Caco-2 (cell line): ENCODE measurements around the gene ADK. TPM values are rescaled to one million over a fixed set of nuclear protein-coding genes. Genes with fewer than 3 reads are reported as not detected.
"Not testable (repeated sequence)": the region's sequence is repeated elsewhere in the genome, so short reads cannot be mapped to it uniquely, and the experiment has no call there.

ENCODE experiments used
- BruUV-seq: library from RNA; stranded (reverse); fragments of 400-500 nt; replicated peaks from 2 replicates; lab custom pipeline; 2021; lab: Mats Ljungman, UMichigan
- CTCF ChIA-PET: fragments of 300-600 bp; sonication (Branson Sonifier 250); formaldehyde crosslinking; loops from one replicate; lab custom pipeline; 2022; ENCODE audit warnings: antibody characterized with exemption; lab: Charles Lee
- POLR2A ChIA-PET: fragments of 300-600 bp; sonication (Branson Sonifier 250); formaldehyde crosslinking; loops from one replicate; lab custom pipeline; 2022; ENCODE audit warnings: antibody characterized with exemption; lab: Charles Lee
- DNase-seq, 2 experiments: peaks; one replicate each; pipeline versions ENCODE4 v3.0.0 to v3.0.0-alpha.2; 2020 to 2022
- H3K27me3 ChIP-seq: replicated peaks from 2 replicates; pipeline ENCODE4 v1.6.0; 2011; ENCODE audit warnings: low read length; ENCODE audit not compliant: control insufficient read depth, insufficient read depth
- H3K36me3 ChIP-seq: 2 replicates; pipeline ENCODE4 v1.5.1; 2011; ENCODE audit warnings: low read length; ENCODE audit not compliant: control insufficient read depth, insufficient read depth
- H3K4me1 ChIP-seq: fragments of 250-450 bp; sonication (Bioruptor Pico); 2 replicates; pipeline ENCODE4 v1.5.1; 2020; ENCODE audit warnings: mild to moderate bottlenecking
- H3K4me3 ChIP-seq: 2 replicates; pipeline ENCODE4 v1.5.1; 2011; ENCODE audit warnings: low read depth, mild to moderate bottlenecking, control low read depth, low read length
- H3K9me3 ChIP-seq: fragments of 250-450 bp; sonication (Bioruptor Pico); 2 replicates; pipeline ENCODE4 v1.5.1; 2020; ENCODE audit warnings: mild to moderate bottlenecking, moderate library complexity
- H3K27ac Mint-ChIP-seq: one replicate; pipeline ENCODE4 v1.8.0; 2022; ENCODE audit warnings: mixed read lengths; ENCODE audit not compliant: unreplicated experiment
- H3K27me3 Mint-ChIP-seq: one replicate; pipeline ENCODE4 v1.8.0; 2022; ENCODE audit warnings: mixed read lengths; ENCODE audit not compliant: insufficient read depth, unreplicated experiment
- H3K36me3 Mint-ChIP-seq: one replicate; pipeline ENCODE4 v1.8.0; 2022; ENCODE audit warnings: mild to moderate bottlenecking, mixed read lengths; ENCODE audit not compliant: insufficient read depth, unreplicated experiment
- H3K4me1 Mint-ChIP-seq: one replicate; pipeline ENCODE4 v1.8.0; 2022; ENCODE audit warnings: low read depth, mixed read lengths; ENCODE audit not compliant: unreplicated experiment
- H3K4me3 Mint-ChIP-seq: one replicate; pipeline ENCODE4 v1.8.0; 2022; ENCODE audit warnings: mild to moderate bottlenecking, moderate library complexity, mixed read lengths; ENCODE audit not compliant: unreplicated experiment
- H3K9me3 Mint-ChIP-seq: one replicate; pipeline ENCODE4 v1.8.0; 2022; ENCODE audit warnings: mixed read lengths; ENCODE audit not compliant: unreplicated experiment
- intact Hi-C: fragments of 100-400 bp; cut with micrococcal nuclease; formaldehyde crosslinking; loops from one replicate; pipeline ENCODE4 v1.10.0; 2022; ENCODE audit not compliant: unreplicated experiment
- total RNA-seq: library from RNA; stranded (reverse); gene quantifications from 2 replicates; pipeline ENCODE4 v1.2.3, GENCODE V29; 2022
- TF ChIP-seq, protein P1 (sequence below), 2 experiments: fragments of 200-600 bp in 1 of 2; IDR thresholded peaks; 1 replicate in 1 of 2; 2 replicates in 1 of 2; pipeline versions ENCODE4 v1.5.1 to v1.8.0; 2011 to 2022; ENCODE audit warnings: antibody characterized with exemption in 1 of 2, control low read depth in 1 of 2, inconsistent platforms in 1 of 2, low read depth in 1 of 2, low read length in 1 of 2, mild to moderate bottlenecking in 1 of 2, moderate library complexity in 1 of 2; ENCODE audit not compliant: insufficient read depth in 1 of 2, severe bottlenecking in 1 of 2, unreplicated experiment in 1 of 2

ADK gene
- total RNA-seq, 1 experiment from 2014 or later = 105 TPM

GRCh38 chr10:74523199-74523598 lies 372.2 kb downstream of the ADK start:
- no peak for DNase-seq
- no peak overlapping the region for H3K27ac Mint-ChIP-seq
- CTCF ChIA-PET = no interaction called here

GRCh38 chr10:74525885-74526284 lies 374.9 kb downstream of the ADK start:
- intact Hi-C loops = no loop called here
- no peak overlapping the region for H3K4me3 ChIP-seq
- Mint-ChIP-seq H3K27me3 (no peaks in the 10 kb centered on the region), H3K9me3 (no peaks in the 10 kb centered on the region), H3K4me1 (peaks cover 7% of the 10 kb centered on the region), H3K4me3 (no peak overlapping the region), H3K27ac (no peak overlapping the region), H3K36me3 (peaks cover 23% of the 10 kb centered on the region)
- CTCF ChIA-PET = no interaction called here
- H3K27me3 ChIP-seq = no peaks in the 10 kb centered on the region
- no peaks in the 10 kb centered on the region for H3K9me3 ChIP-seq
- TF ChIP-seq, protein P1, sequence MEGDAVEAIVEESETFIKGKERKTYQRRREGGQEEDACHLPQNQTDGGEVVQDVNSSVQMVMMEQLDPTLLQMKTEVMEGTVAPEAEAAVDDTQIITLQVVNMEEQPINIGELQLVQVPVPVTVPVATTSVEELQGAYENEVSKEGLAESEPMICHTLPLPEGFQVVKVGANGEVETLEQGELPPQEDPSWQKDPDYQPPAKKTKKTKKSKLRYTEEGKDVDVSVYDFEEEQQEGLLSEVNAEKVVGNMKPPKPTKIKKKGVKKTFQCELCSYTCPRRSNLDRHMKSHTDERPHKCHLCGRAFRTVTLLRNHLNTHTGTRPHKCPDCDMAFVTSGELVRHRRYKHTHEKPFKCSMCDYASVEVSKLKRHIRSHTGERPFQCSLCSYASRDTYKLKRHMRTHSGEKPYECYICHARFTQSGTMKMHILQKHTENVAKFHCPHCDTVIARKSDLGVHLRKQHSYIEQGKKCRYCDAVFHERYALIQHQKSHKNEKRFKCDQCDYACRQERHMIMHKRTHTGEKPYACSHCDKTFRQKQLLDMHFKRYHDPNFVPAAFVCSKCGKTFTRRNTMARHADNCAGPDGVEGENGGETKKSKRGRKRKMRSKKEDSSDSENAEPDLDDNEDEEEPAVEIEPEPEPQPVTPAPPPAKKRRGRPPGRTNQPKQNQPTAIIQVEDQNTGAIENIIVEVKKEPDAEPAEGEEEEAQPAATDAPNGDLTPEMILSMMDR (IDR thresholded peaks at IDR 0.05; ENCODE audit: insufficient read depth in 1 of 2, low read depth in 1 of 2, low read length in 1 of 2, severe bottlenecking in 1 of 2, unreplicated experiment in 1 of 2) = no peak
- POLR2A ChIA-PET = no interaction called here
- no peak for DNase-seq
- H3K36me3 ChIP-seq = no peaks in the 10 kb centered on the region; the same call in 1 of the 2 replicates
- H3K4me1 ChIP-seq = no peaks in the 10 kb centered on the region
- no TSS peak for BruUV-seq

More at GRCh38 chr10:74523199-74523598, 372.2 kb downstream of the ADK start:
- Histone ChIP-seq H3K36me3 (no peaks in the 10 kb centered on the region), H3K27me3 (no peaks in the 10 kb centered on the region), H3K4me3 (no peak overlapping the region), H3K4me1 (no peaks in the 10 kb centered on the region), H3K9me3 (no peaks in the 10 kb centered on the region)
- TF ChIP-seq, protein P1 (IDR thresholded peaks at IDR 0.05; ENCODE audit: insufficient read depth in 1 of 2, low read depth in 1 of 2, low read length in 1 of 2, severe bottlenecking in 1 of 2, unreplicated experiment in 1 of 2) = no peak
- H3K4me3 Mint-ChIP-seq = no peak overlapping the region
- no peaks in the 10 kb centered on the region for H3K9me3 Mint-ChIP-seq
- peaks cover 14% of the 10 kb centered on the region for H3K36me3 Mint-ChIP-seq
- no peaks in the 10 kb centered on the region for H3K27me3 Mint-ChIP-seq
- POLR2A ChIA-PET = no interaction called here
- peaks cover 7% of the 10 kb centered on the region for H3K4me1 Mint-ChIP-seq
- no TSS peak for BruUV-seq
- intact Hi-C loops = no loop called here

DNA sequence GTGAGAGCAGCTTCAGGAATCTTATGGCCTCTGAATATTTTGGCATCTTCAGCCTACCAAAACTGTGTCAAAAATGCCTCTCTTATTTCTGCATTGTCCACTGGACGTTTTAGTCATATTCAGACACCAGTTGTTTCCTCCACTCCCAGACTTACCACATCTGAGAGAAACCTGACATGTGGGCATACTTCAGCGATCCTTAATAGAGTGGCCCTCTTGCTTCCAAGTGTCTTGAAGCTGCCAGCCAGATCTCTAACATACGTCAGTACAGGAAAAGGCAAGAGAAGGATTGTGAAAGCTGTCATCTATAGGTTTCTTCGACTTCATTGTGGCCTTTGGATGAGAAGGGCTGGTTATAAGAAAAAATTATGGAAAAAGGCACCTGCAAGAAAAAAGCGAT lies 376.6 kb downstream of the ADK start:
- POLR2A ChIA-PET, H3K9me3 ChIP-seq, H3K4me1 Mint-ChIP-seq, H3K27ac Mint-ChIP-seq, H3K4me3 Mint-ChIP-seq, H3K4me1 ChIP-seq, H3K27me3 ChIP-seq, H3K36me3 ChIP-seq, DNase-seq, intact Hi-C loops, H3K9me3 Mint-ChIP-seq, H3K27me3 Mint-ChIP-seq, BruUV-seq, H3K4me3 ChIP-seq: not testable (repeated sequence)
- CTCF ChIA-PET = interaction anchor here (0.6 kb wide), 1 partner anchor 348 kb away, joined by 3 read pairs; no protein-coding TSS in a partner anchor
- H3K36me3 Mint-ChIP-seq = peaks cover 27% of the 10 kb centered on the region

GRCh38 chr10:74529205-74529604 lies 378.2 kb downstream of the ADK start:
- Histone ChIP-seq H3K36me3 (no peaks in the 10 kb centered on the region; the same call in 1 of the 2 replicates), H3K27me3 (no peaks in the 10 kb centered on the region), H3K4me3 (no peak overlapping the region), H3K9me3 (no peaks in the 10 kb centered on the region), H3K4me1 (no peaks in the 10 kb centered on the region)
- no TSS peak for BruUV-seq
- CTCF ChIA-PET = no interaction called here
- Mint-ChIP-seq H3K4me1 (peaks cover 7% of the 10 kb centered on the region), H3K9me3 (no peaks in the 10 kb centered on the region), H3K36me3 (peaks cover 27% of the 10 kb centered on the region), H3K4me3 (no peak overlapping the region), H3K27me3 (no peaks in the 10 kb centered on the region), H3K27ac (no peak overlapping the region)
- intact Hi-C loops = no loop called here
- POLR2A ChIA-PET = no interaction called here
- no peak for DNase-seq
- TF ChIP-seq, protein P1 (IDR thresholded peaks at IDR 0.05; ENCODE audit: insufficient read depth in 1 of 2, low read depth in 1 of 2, low read length in 1 of 2, severe bottlenecking in 1 of 2, unreplicated experiment in 1 of 2) = no peak
